PC-9 (cell line): ENCODE data around the gene MYH11. TPM values are rescaled to one million over a fixed set of nuclear protein-coding genes. Genes with fewer than 3 reads are reported as not detected.

Experiments
- BruUV-seq: library from RNA; stranded (reverse); fragments of 400-500 nt; replicated peaks from 2 replicates; lab custom pipeline; 2021; lab: Mats Ljungman, UMichigan
- CTCF ChIA-PET: fragments of 300-600 bp; sonication (Branson Sonifier 250); formaldehyde crosslinking; loops from one replicate; lab custom pipeline; 2022; ENCODE audit warnings: antibody characterized with exemption; lab: Charles Lee
- POLR2A ChIA-PET: fragments of 300-600 bp; sonication (Branson Sonifier 250); formaldehyde crosslinking; loops from one replicate; lab custom pipeline; 2022; ENCODE audit warnings: antibody characterized with exemption; ENCODE audit not compliant: unreplicated experiment; lab: Charles Lee
- DNase-seq, 2 experiments: peaks; one replicate each; pipeline versions ENCODE4 v3.0.0 to v3.0.0-alpha.2; 2015 to 2022; ENCODE audit warnings: mixed read lengths in 1 of 2
- H2AFZ ChIP-seq: fragments of 200-600 bp; sonication (generic); 2 replicates; pipeline ENCODE4 v1.8.1; 2017; ENCODE audit warnings: antibody characterized with exemption
- H3F3A ChIP-seq: fragments of 200-600 bp; sonication (generic); 2 replicates; pipeline ENCODE4 v1.8.1; 2017; ENCODE audit warnings: antibody characterized with exemption, mild to moderate bottlenecking, low read depth; ENCODE audit not compliant: insufficient read depth
- H3K27ac ChIP-seq: fragments of 200-600 bp; sonication (generic); 2 replicates; pipeline ENCODE4 v1.6.1; 2016; ENCODE audit warnings: mixed run types
- H3K27me3 ChIP-seq: fragments of 200-600 bp; sonication (generic); 2 replicates; pipeline ENCODE4 v1.6.1; 2016; ENCODE audit warnings: low read depth, mixed run types; ENCODE audit not compliant: insufficient read depth
- H3K36me3 ChIP-seq: fragments of 200-600 bp; sonication (generic); 2 replicates; pipeline ENCODE4 v1.6.1; 2016; ENCODE audit warnings: low read depth, mixed run types
- H3K4me1 ChIP-seq: fragments of 200-600 bp; sonication (generic); replicated peaks from 2 replicates; pipeline ENCODE4 v1.6.1; 2016; ENCODE audit warnings: mixed run types; ENCODE audit not compliant: insufficient read depth
- H3K4me2 ChIP-seq: fragments of 200-600 bp; sonication (generic); 2 replicates; pipeline ENCODE4 v1.6.1; 2017; ENCODE audit warnings: mixed run types
- H3K4me3 ChIP-seq: fragments of 200-600 bp; sonication (generic); 2 replicates; pipeline ENCODE4 v1.6.1; 2016; ENCODE audit warnings: mixed run types
- H3K79me2 ChIP-seq: fragments of 200-600 bp; sonication (generic); 2 replicates; pipeline ENCODE4 v1.6.1; 2017; ENCODE audit warnings: low read depth, mixed run types
- H3K9me2 ChIP-seq: fragments of 200-600 bp; sonication (generic); 2 replicates; pipeline ENCODE4 v1.8.1; 2017; ENCODE audit warnings: mild to moderate bottlenecking; ENCODE audit not compliant: insufficient read depth
- H3K9me3 ChIP-seq: fragments of 200-600 bp; sonication (generic); 2 replicates; pipeline ENCODE4 v1.8.1; 2016; ENCODE audit warnings: low read depth; ENCODE audit not compliant: insufficient read depth
- H4K20me1 ChIP-seq: fragments of 200-600 bp; sonication (generic); 2 replicates; pipeline ENCODE4 v1.8.1; 2017; ENCODE audit not compliant: insufficient read depth
- EZH2 ChIP-seq: fragments of 200-600 bp; sonication (generic); IDR thresholded peaks from 2 replicates; pipeline ENCODE4 v1.8.0; 2017; ENCODE audit warnings: antibody characterized with exemption, low read depth
- intact Hi-C: fragments of 100-400 bp; cut with micrococcal nuclease; formaldehyde crosslinking; loops from one replicate; pipeline ENCODE4 v1.10.0; 2022; ENCODE audit not compliant: unreplicated experiment
- total RNA-seq: library from RNA; stranded (reverse); gene quantifications from 2 replicates; pipeline ENCODE4 v1.2.3, GENCODE V29; 2021
- TF ChIP-seq, protein P1 (sequence below): fragments of 200-600 bp; sonication (generic); conservative IDR thresholded peaks from 2 replicates; pipeline ENCODE4 v1.6.1; 2017; ENCODE audit warnings: mixed run types, antibody characterized with exemption, mild to moderate bottlenecking, moderate library complexity

Gene MYH11
- total RNA-seq, 1 experiment from 2014 or later: 0.11 TPM

DNA sequence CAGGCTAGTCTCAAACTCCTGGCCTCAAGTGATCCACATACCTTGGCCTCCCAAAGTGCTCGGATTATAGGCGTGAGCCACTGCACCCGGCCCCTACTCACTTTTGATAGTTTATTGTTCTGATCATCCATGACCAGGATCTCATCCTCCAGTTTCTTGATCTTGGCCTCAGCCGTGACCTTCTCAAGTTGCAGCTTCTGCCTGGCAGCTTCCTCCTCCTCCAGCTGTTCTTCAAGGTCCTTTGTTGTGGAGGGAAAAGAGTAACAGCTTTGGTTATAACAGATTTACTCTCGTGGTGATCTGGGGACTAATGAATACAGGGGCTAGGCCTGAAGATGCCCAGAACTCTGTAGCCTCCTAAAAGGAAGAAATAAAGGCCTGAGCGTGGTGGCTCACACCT is 116.9 kb downstream of the MYH11 start:
- ChIA-PET POLR2A (no interaction called here), CTCF (no interaction called here)
- DNase-seq: no peak
- TF ChIP-seq, protein P1, sequence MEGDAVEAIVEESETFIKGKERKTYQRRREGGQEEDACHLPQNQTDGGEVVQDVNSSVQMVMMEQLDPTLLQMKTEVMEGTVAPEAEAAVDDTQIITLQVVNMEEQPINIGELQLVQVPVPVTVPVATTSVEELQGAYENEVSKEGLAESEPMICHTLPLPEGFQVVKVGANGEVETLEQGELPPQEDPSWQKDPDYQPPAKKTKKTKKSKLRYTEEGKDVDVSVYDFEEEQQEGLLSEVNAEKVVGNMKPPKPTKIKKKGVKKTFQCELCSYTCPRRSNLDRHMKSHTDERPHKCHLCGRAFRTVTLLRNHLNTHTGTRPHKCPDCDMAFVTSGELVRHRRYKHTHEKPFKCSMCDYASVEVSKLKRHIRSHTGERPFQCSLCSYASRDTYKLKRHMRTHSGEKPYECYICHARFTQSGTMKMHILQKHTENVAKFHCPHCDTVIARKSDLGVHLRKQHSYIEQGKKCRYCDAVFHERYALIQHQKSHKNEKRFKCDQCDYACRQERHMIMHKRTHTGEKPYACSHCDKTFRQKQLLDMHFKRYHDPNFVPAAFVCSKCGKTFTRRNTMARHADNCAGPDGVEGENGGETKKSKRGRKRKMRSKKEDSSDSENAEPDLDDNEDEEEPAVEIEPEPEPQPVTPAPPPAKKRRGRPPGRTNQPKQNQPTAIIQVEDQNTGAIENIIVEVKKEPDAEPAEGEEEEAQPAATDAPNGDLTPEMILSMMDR: no peak
- TF ChIP-seq EZH2: no peak
- H3K27ac ChIP-seq: no peak overlapping the region
- H2AFZ ChIP-seq: no peak overlapping the region
- no peaks in the 10 kb centered on the region for H3K27me3 ChIP-seq
- H3K9me3 ChIP-seq: no peaks in the 10 kb centered on the region
- no peak overlapping the region for H3K4me3 ChIP-seq
- H3F3A ChIP-seq: no peaks in the 10 kb centered on the region
- H3K4me2 ChIP-seq: no peak overlapping the region
- no peaks in the 10 kb centered on the region for H3K4me1 ChIP-seq
- intact Hi-C loops: no loop called here
- BruUV-seq: no TSS peak
- no peaks in the 10 kb centered on the region for H4K20me1 ChIP-seq
- H3K9me2 ChIP-seq: no peaks in the 10 kb centered on the region
- no peaks in the 10 kb centered on the region for H3K36me3 ChIP-seq
- no peaks in the 10 kb centered on the region for H3K79me2 ChIP-seq

DNA sequence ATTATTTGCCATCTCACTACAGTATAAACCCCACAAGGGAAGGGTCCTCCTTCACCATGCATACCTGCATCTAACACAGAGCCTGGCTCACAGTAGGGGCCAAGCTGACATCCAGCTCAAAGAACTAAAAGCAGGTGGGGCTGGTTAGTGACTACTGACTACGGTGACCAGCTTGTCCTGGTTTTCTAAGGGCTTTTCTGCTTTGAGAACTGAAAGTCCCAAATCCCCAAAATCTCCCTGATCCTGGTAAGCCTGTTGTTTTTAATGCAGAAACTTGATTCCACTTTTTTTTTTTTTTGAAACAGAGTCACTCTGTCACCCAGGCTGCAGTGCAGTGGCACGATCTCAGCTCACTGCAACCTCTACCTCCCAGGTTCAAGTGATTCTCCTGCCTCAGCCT is 117.4 kb downstream of the MYH11 start:
- POLR2A ChIA-PET: no interaction called here
- Histone ChIP-seq H3K27me3 (no peaks in the 10 kb centered on the region), H3K9me3 (no peaks in the 10 kb centered on the region), H3K9me2 (no peaks in the 10 kb centered on the region), H3K36me3 (no peaks in the 10 kb centered on the region), H3K4me3 (no peak overlapping the region), H3K79me2 (no peaks in the 10 kb centered on the region), H3K27ac (no peak overlapping the region), H4K20me1 (no peaks in the 10 kb centered on the region), H3K4me1 (no peaks in the 10 kb centered on the region), H2AFZ (no peak overlapping the region), H3F3A (no peaks in the 10 kb centered on the region), H3K4me2 (no peak overlapping the region)
- intact Hi-C loops: no loop called here
- TF ChIP-seq EZH2: no peak
- CTCF ChIA-PET: interaction anchor here (0.7 kb wide), 1 partner anchor 17 kb away, joined by 6 read pairs; no protein-coding TSS in a partner anchor
- BruUV-seq: no TSS peak
- no peak for DNase-seq

DNA sequence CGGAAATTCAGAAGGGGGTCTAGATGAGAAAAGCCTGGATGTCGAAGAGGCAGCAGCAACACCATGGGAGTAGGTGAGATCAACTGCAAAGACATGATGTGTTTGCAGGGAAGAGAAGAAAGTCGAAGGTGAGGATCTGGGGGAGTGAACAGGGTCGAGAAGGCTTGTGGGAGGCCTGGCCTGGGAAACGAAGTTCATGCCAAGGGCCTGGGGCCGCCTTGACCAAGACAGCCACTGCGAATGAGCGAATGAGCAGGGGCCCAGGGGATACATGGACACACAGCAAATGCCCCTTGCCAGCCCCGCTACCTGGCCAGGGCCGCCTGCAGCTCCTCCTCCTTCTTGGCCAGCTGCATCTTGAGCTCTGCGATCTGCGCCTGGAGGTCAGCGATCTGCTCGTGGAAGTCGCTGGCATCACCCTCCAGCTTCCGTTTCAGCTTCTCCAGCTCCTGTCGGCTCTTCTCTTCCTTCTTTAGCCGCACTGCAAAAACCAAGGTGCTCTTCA is 119.6 kb downstream of the MYH11 start:
- no peaks in the 10 kb centered on the region for H3K27me3 ChIP-seq
- no peaks in the 10 kb centered on the region for H3K36me3 ChIP-seq
- no peaks in the 10 kb centered on the region for H3K9me3 ChIP-seq
- H3K9me2 ChIP-seq: no peaks in the 10 kb centered on the region
- no peaks in the 10 kb centered on the region; the same call in 1 of the 2 replicates for H3F3A ChIP-seq
- H2AFZ ChIP-seq: no peak overlapping the region
- H3K4me1 ChIP-seq: no peaks in the 10 kb centered on the region
- no peak overlapping the region for H3K4me2 ChIP-seq
- H3K27ac ChIP-seq: no peak overlapping the region
- DNase-seq: no peak
- intact Hi-C loops: no loop called here
- POLR2A ChIA-PET: no interaction called here
- H3K4me3 ChIP-seq: no peak overlapping the region
- BruUV-seq: no TSS peak
- H4K20me1 ChIP-seq: no peaks in the 10 kb centered on the region
- CTCF ChIA-PET: no interaction called here
- TF ChIP-seq, protein P1: no peak
- no peak for TF ChIP-seq EZH2
- no peaks in the 10 kb centered on the region for H3K79me2 ChIP-seq

DNA sequence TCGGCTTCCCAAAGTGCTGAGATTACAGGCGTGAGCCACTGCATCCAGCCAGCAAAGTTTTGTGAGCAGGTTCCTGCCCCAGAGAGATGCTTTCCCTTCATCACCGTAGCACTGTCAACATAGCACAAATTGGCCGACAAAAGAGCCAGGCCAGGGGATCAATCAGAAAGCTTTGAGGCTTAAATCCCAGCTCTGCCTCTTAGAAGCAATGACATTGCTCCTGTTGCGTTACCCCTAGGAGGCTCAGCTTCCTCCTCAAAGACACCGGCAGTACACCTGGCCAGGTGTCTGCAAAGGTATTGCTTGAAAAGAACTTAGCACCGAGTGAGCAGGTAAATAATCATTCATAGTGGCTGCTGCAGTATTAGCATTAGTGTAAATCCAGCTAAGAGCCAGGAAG is 120.3 kb downstream of the MYH11 start:
- intact Hi-C loops: no loop called here
- Histone ChIP-seq H3K4me2 (no peak overlapping the region), H3K9me3 (no peaks in the 10 kb centered on the region), H3K4me3 (no peak overlapping the region), H2AFZ (no peak overlapping the region), H3K36me3 (no peaks in the 10 kb centered on the region), H3K27ac (no peak overlapping the region), H3F3A (no peaks in the 10 kb centered on the region; the same call in 1 of the 2 replicates), H3K27me3 (no peaks in the 10 kb centered on the region), H3K9me2 (no peaks in the 10 kb centered on the region), H3K79me2 (no peaks in the 10 kb centered on the region), H3K4me1 (no peaks in the 10 kb centered on the region), H4K20me1 (no peaks in the 10 kb centered on the region)
- CTCF ChIA-PET: no interaction called here
- POLR2A ChIA-PET: no interaction called here
- no TSS peak for BruUV-seq
- TF ChIP-seq, protein P1: no peak
- no peak for TF ChIP-seq EZH2
- no peak for DNase-seq
